RWPE2 (cell line): ENCODE results near the gene HOTAIR.

Experiments
- ATAC-seq: fragments of 200-7000 bp; cut with Tn5 transposase; 3 replicates; pipeline ENCODE4 v1.9.1; 2021; ENCODE audit warnings: low read depth
- DNase-seq: peaks from one replicate; pipeline ENCODE4 v3.0.0-alpha.2; 2020; ENCODE audit warnings: low spot score
- H3K27ac ChIP-seq: fragments of 450-650 bp; 2 replicates; pipeline ENCODE4 v1.5.1; 2017; ENCODE audit warnings: mild to moderate bottlenecking; ENCODE audit not compliant: poor library complexity, severe bottlenecking
- H3K27me3 ChIP-seq: fragments of 250-450 bp; sonication (Bioruptor Pico); 2 replicates; pipeline ENCODE4 v1.5.1; 2021; ENCODE audit warnings: mild to moderate bottlenecking, moderate library complexity; ENCODE audit not compliant: insufficient read depth, poor library complexity, severe bottlenecking
- H3K36me3 ChIP-seq: fragments of 250-450 bp; sonication (Bioruptor Pico); 2 replicates; pipeline ENCODE4 v1.5.1; 2020; ENCODE audit warnings: low read depth, mild to moderate bottlenecking, moderate library complexity
- H3K4me1 ChIP-seq: fragments of 250-450 bp; sonication (Bioruptor Pico); 2 replicates; pipeline ENCODE4 v1.5.1; 2021; ENCODE audit warnings: mild to moderate bottlenecking, moderate library complexity; ENCODE audit not compliant: insufficient read depth, poor library complexity, severe bottlenecking
- H3K4me3 ChIP-seq: fragments of 250-450 bp; sonication (Bioruptor Pico); 2 replicates; pipeline ENCODE4 v1.5.1; 2021; ENCODE audit warnings: mild to moderate bottlenecking, moderate library complexity; ENCODE audit not compliant: severe bottlenecking
- H3K9me3 ChIP-seq: fragments of 250-450 bp; sonication (Bioruptor Pico); 2 replicates; pipeline ENCODE4 v1.5.1; 2021; ENCODE audit warnings: mild to moderate bottlenecking, moderate library complexity; ENCODE audit not compliant: severe bottlenecking
- TF ChIP-seq, protein P1 (sequence below): fragments of 450-650 bp; IDR thresholded peaks from one replicate; pipeline ENCODE4 v1.5.1; 2017; ENCODE audit warnings: mild to moderate bottlenecking, moderate library complexity; ENCODE audit not compliant: poor library complexity, severe bottlenecking

HOTAIR gene

GRCh38 chr12:53963005-53963404 is 11.7 kb downstream of the HOTAIR start:
- DNase-seq (no peak), ATAC-seq (no peak)
- no peaks in the 10 kb centered on the region for H3K4me1 ChIP-seq
- H3K36me3 ChIP-seq, result no peaks in the 10 kb centered on the region
- no peaks in the 10 kb centered on the region for H3K9me3 ChIP-seq
- TF ChIP-seq, protein P1, sequence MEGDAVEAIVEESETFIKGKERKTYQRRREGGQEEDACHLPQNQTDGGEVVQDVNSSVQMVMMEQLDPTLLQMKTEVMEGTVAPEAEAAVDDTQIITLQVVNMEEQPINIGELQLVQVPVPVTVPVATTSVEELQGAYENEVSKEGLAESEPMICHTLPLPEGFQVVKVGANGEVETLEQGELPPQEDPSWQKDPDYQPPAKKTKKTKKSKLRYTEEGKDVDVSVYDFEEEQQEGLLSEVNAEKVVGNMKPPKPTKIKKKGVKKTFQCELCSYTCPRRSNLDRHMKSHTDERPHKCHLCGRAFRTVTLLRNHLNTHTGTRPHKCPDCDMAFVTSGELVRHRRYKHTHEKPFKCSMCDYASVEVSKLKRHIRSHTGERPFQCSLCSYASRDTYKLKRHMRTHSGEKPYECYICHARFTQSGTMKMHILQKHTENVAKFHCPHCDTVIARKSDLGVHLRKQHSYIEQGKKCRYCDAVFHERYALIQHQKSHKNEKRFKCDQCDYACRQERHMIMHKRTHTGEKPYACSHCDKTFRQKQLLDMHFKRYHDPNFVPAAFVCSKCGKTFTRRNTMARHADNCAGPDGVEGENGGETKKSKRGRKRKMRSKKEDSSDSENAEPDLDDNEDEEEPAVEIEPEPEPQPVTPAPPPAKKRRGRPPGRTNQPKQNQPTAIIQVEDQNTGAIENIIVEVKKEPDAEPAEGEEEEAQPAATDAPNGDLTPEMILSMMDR, result no peak
- H3K4me3 ChIP-seq, result no peak overlapping the region
- H3K27ac ChIP-seq, result no peak overlapping the region
- peaks cover 100% of the 10 kb centered on the region for H3K27me3 ChIP-seq

DNA sequence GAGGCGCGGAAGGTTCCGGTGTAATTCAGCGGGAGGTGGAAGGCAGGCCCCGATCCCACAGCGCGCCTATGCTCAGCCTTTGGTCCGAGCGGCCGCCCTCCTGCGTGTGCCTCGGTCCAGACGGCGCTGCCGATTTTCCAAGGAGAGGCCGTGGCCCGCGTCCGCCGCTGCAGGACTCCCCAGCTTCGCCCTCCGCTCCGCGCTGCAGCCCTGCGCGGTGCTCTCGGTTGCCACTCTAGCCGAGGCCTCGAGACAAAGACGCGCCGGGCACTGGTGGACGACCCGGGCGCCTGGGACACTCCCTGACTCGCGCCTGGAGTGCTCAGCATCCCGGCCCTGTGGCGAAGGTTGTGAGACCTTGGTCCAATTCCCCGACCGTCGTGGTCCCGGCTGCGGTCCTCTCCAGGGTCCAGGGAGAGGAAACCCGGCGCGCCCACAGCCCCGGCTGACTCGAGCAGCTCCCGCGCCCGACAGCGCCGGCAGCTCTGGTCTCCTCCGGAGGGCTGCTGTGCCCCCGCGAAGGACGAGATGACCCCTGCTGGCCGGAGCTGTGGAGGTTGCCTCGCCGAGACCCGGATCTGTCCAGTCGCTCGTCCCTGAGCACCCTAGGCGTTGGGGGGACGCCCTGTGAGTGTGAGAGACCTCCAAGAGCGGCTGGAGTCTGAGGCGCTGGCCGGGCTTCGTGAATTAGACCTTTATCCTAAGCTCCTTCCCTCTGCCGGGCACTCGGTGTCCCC is 13.6 kb downstream of the HOTAIR start:
- Histone ChIP-seq H3K36me3 (no peaks in the 10 kb centered on the region), H3K27me3 (peaks cover 100% of the 10 kb centered on the region), H3K4me3 (no peak overlapping the region), H3K4me1 (no peaks in the 10 kb centered on the region), H3K9me3 (no peaks in the 10 kb centered on the region), H3K27ac (no peak overlapping the region)
- ATAC-seq, result peak; percentile 43
- TF ChIP-seq, protein P1, result peak; percentile 27
- peak; percentile 54 for DNase-seq

GRCh38 chr12:53960187-53961024 is 14.3 kb downstream of the HOTAIR start:
- Histone ChIP-seq H3K36me3 (no peaks in the 10 kb centered on the region), H3K27ac (no peak overlapping the region), H3K4me1 (no peaks in the 10 kb centered on the region), H3K4me3 (no peak overlapping the region), H3K9me3 (no peaks in the 10 kb centered on the region), H3K27me3 (peaks cover 100% of the 10 kb centered on the region)
- TF ChIP-seq, protein P1, result no peak
- ATAC-seq (no peak), DNase-seq (no peak)

GRCh38 chr12:53959314-53959713 is 15.4 kb downstream of the HOTAIR start:
- no peaks in the 10 kb centered on the region for H3K36me3 ChIP-seq
- H3K4me3 ChIP-seq, result no peak overlapping the region
- H3K27me3 ChIP-seq, result peaks cover 100% of the 10 kb centered on the region
- ATAC-seq, result no peak
- no peaks in the 10 kb centered on the region for H3K9me3 ChIP-seq
- no peaks in the 10 kb centered on the region for H3K4me1 ChIP-seq
- no peak for DNase-seq
- no peak overlapping the region for H3K27ac ChIP-seq
- TF ChIP-seq, protein P1, result no peak
